Hematopoietic multipotent progenitor cell treated with erythropoietin and hydrocortisone succinate and interleukin-3 and kit ligand, for 8 days (in vitro differentiated cells): ENCODE results near the gene TAF4.
"Not testable (repeated sequence)": the region's sequence is repeated elsewhere in the genome, so short reads cannot be mapped to it uniquely, and the experiment has no call there.

ENCODE experiments used
- DNase-seq: peaks from one replicate; pipeline ENCODE4 v3.0.0-alpha.2; 2015

Gene TAF4

DNA sequence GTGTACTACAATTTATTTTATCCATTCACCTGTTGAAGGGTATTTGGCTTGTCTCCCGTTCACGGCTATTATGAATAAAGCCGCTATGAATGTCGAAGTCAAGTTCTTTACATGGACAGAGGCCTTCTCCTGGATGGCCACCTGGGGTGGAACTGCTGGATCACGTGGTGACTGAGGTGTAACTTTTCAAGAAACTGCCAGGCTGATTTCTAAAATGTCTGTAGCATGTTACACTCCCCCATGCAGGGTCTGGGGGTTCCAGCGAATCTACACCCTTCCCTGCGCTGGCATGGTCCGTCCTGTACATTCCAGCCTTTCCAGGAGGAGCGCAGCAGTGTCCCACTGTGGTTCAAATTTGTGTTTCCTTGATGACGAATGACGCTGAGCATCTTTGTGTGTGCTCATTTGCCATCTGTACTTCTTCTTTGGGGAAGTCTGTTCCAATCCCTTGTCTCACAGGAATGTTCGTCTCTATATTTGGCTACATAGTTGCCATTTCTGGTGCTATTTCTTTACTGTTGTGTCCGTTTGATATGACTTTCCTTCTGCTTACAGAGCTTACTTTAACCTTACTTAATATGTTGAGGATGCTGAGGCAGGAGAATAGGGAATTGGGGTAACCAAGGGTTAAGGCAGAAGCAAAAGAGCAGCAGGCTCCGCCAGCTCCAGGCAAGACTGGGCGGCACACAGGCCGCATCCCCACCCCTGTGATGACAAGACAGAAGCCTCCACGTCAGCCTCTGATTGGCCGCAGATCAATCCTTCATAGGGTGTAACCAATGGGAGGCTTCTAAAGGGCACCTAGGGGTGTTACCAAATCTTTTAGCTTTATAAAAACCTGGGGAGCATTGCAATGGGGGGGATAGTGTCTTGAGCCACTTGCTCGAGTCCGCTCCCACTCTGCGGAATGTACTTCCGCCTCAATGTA lies 106.6 kb downstream of the TAF4 start:
- peak; percentile 26 for DNase-seq

GRCh38 chr20:61957961-61958715 lies 107.5 kb downstream of the TAF4 start:
- DNase-seq: no peak

DNA sequence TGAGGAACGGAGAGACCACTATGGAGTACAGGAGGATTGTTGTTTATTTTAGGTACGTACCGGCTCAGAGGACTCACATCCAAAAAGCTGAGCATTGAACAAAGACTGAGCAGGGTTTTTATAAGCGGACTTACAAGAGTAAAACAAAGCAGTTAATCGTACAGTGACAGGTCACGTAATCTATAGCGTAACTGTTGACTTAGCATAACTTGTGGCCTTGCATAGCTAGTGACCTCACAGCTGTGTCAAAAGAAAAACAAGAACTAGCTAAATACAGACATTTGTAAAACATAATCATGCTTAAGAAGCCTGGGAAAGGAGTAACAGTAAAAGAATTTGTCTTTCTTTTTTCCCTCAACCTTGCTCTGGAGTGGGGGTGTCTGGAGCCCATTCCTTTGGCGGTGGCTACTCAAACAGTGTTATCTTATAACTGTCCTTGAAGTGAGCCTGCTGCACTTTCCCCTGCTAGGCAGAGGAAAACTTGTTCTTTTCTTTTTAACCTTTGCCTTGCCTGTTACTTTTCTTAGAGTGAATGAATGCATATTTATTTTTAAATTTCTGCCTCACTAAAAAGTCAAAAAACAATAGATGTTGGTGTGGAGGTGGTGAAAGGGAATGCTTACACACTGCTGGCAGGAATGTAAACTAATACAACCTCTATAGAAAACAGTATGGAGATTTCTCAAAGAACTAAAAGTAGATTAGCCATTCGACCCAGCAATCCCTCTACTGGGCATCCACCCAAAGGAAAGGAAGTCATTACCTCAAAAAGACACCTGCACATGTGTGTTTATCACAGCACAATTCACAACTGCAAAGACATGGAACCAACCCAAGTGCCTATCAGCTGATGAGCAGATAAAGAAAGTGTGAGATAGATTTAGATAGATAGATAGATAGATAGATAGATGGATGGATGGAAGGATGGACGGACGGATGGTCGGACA lies 109.0 kb downstream of the TAF4 start:
- no peak for DNase-seq

DNA sequence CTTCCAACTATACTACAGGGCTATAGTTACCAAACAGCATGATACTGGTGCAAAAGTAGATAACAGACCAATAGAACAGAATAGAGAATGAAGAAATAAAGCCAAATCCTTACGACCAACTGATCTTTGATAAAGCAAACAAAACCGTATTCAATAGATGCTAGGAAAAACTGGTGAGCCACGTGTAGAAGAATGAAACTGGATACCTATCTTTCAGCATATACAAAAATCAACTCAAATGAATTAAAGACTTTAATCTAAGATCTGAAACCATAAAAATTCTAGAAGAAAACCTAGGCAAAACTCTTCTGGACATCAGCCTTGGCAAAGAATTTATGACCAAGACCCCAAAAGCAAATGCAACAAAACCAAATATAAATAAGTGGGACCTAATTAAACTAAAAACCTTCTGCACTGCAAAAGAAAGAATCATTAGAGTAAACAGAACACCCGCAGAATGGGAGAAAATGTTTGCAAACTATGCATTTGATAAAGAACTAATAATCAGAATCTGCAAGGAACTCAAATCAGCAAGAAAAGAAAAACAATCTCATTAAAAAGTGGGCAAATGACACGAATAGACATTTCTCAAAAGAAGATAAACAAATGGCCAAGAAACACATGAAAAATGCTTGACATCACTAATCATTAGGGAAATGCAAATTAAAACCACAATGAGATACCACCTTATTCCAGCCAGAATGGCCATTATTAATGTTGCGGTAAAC lies 109.8 kb downstream of the TAF4 start:
- no peak for DNase-seq

- no peak for DNase-seq
These were observed 111.2 kb downstream of the TAF4 start for GRCh38 chr20:61954276-61955021.

- no peak for DNase-seq
These were observed 112.4 kb downstream of the TAF4 start for GRCh38 chr20:61953037-61954021.

GRCh38 chr20:61951695-61952533 lies 113.8 kb downstream of the TAF4 start:
- DNase-seq: no peak

DNA sequence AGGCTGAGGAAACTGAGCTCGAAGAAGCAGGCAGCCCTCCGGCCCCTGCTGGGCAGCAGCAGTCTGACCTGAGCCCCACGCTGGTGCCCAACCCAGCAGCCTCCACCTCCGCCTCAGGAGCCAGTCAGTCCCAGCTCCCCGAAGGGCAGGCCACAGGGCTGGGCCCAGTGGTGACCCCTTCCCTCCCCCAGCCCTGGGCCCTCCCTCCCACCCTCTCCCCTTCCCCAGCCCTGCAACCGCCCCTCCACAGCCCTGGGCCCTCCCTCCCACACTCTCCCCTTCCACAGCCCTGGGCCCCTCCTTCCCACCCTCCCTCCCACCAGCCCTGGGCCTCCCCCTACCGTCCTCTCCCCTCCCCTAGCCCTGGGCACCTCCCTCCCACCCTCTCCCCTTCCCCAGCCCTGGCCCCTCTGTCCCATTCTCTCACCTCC lies 115.0 kb downstream of the TAF4 start:
- DNase-seq: no peak

GRCh38 chr20:61949714-61950640 lies 115.7 kb downstream of the TAF4 start:
- DNase-seq: no peak

DNA sequence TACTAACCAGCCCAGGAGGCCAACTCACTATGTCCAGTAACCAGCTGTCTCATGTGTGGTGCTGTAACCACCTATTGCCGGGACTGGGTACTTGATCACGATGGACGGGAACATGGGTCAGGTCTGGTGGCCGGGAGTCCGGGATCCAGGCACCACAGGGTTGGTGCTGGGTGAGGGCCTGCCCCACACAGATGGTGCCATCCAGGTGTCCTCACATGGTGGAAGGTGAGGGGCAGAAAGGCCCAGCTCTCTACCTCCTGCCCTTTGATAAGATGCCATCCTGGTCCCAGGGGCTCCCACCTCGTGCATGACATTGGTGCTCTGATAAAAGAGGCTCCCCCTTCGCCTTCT lies 116.3 kb downstream of the TAF4 start:
- no peak for DNase-seq

DNA sequence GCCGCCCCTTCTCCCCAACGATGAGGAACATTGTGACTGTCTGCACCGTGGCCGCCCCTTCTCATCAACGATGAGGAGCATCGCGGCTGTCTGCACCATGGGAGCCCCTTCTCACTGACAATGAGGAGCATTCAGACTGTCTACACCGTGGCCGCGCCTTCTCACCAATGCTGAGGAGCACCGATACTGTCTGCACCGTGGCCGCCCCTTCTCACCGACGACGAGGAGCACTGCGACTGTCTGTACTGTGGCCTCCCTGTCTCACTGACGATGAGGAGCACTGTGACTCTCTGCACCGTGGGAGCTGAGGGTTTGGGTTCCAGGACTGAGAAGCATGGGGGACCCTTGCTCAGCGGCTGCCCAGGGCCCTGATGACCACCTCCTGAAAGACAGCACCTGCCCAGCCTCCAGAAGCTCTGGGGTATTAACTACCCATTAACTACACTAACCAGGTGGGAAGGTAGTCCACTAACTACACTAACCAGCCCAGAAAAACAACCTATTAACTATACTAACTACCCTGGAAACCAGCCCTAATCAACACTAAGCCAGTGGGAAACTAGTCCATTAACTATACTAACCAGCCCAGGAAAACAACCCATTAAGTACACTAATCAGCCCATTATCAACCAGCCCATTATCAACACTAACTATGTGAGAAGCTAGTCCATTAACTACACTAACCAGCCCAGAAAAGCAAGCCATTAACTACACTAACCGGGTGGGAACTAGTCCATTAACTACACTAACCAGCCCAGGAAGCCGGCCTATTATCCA lies 116.9 kb downstream of the TAF4 start:
- no peak for DNase-seq

GRCh38 chr20:61948056-61948455 lies 117.6 kb downstream of the TAF4 start:
- DNase-seq: not testable (repeated sequence)

DNA sequence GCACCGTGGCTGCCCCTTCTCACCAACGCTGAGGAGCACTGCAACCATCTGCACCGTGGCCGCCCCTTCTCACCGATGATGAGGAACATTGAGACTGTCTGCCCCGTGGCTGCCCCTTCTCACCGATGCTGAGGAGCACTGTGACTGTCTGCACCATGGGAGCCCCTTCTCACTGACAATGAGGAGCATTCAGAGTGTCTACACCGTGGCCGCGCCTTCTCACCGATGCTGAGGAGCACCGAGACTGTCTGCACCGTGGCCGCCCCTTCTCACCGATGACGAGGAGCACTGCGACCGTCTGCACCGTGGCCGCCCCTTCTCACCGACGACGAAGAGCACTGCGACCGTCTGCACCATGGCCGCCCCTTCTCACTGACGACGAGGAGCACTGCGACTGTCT lies 120.2 kb downstream of the TAF4 start:
- DNase-seq: not testable (repeated sequence)

DNA sequence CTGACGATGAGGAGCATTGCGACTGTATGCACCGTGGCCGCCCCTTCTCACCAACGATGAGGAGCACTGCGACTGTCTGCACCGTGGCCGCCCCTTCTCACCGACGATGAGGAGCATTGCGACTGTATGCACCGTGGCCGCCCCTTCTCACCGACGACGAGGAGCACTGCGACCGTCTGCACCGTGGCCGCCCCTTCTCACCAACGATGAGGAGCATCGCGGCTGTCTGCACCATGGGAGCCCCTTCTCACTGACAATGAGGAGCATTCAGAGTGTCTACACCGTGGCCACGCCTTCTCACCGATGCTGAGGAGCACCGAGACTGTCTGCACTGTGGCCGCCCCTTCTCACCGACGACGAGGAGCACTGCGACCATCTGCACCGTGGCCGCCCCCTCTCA lies 120.7 kb downstream of the TAF4 start:
- DNase-seq: not testable (repeated sequence)

GRCh38 chr20:61942526-61942925 lies 123.2 kb downstream of the TAF4 start:
- no peak for DNase-seq

DNA sequence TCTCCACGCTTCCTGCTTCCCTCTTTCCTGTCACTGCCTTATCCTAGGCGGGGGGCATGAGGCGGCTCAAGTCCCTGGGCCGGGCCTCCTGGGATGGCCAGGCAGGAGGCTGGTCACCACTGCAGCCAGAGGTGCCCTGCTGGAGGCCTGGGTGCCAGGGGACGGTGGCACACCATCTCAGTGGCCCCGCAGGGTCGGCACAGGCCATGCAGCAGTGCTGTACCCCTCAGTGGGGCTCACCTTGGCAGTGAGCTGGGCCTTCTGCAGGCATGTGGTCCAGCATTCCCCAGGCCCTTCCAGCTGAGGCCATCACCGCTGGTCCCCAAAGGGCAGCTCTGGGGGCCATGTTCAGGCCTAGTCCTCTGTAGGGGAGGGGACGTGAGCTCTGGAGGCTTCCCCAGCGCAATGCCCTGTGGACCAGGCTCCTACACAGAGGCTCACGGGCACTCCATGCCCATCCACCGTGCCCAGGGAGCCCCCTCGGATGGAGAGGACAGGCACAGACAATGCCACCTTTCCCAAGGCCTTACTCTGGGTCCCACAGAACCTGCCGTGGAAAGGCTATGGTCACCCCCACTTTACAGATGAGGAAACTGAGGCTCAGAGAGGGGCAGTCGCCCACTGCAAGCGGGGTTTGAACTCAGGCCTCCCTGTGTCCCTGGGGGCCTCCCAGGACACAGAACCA lies 123.8 kb downstream of the TAF4 start:
- no peak for DNase-seq
